ENCODE data around the gene FAM32A. TPM values are rescaled to one million over a fixed set of nuclear protein-coding genes. Genes with fewer than 3 reads are reported as not detected.

Gene FAM32A
- total RNA-seq, 1 donor from 2014 or later: 106 TPM

- Mint-ChIP-seq H3K36me3 (ENCODE audit: low read depth, unreplicated experiment) (peaks cover 27% of the 10 kb centered on the region), H3K4me1 (ENCODE audit: low read depth, unreplicated experiment) (no peaks in the 10 kb centered on the region), H3K9me3 (ENCODE audit: unreplicated experiment) (peaks cover 4% of the 10 kb centered on the region), H3K27ac (ENCODE audit: unreplicated experiment) (no peak overlapping the region), H3K27me3 (ENCODE audit: low read depth, unreplicated experiment) (no peaks in the 10 kb centered on the region), H3K4me3 (ENCODE audit: unreplicated experiment) (no peak overlapping the region)
- Histone ChIP-seq H4K20me1 (ENCODE audit: insufficient read depth, low read length) (peaks cover 41% of the 10 kb centered on the region), H3K4me1 (ENCODE audit: insufficient read depth, low read length) (no peaks in the 10 kb centered on the region), H3K36me3 (ENCODE audit: insufficient read depth, low read length) (peaks cover 27% of the 10 kb centered on the region), H3K79me2 (ENCODE audit: insufficient read depth, low read length) (peaks cover 17% of the 10 kb centered on the region), H3K9me3 (ENCODE audit: insufficient read depth, low read depth, low read length) (no peaks in the 10 kb centered on the region), H3K9ac (ENCODE audit: low read length) (no peak overlapping the region), H3K4me3 (ENCODE audit: insufficient read depth, low read depth, low read length) (no peak overlapping the region), H3K4me2 (ENCODE audit: low read length) (no peak overlapping the region), H3K27me3 (ENCODE audit: insufficient read depth, low read length) (no peaks in the 10 kb centered on the region), H2AFZ (ENCODE audit: low read depth, low read length) (no peak overlapping the region), H3K27ac (ENCODE audit: low read depth, low read length) (no peak overlapping the region)
- DNase-seq (ENCODE audit: low read depth): no peak
- FAIRE-seq: no peak
- no peak for TF ChIP-seq EZH2 (IDR thresholded peaks at IDR 0.05; ENCODE audit: insufficient read depth, low read length)
Observed at GRCh38 chr19:16226878-16227836, 41.9 kb downstream of the FAM32A start.

GRCh38 chr19:16227837-16228636, 42.8 kb downstream of the FAM32A start:
- H3K4me1 Mint-ChIP-seq (ENCODE audit: low read depth, unreplicated experiment): no peaks in the 10 kb centered on the region
- Histone ChIP-seq H4K20me1 (ENCODE audit: insufficient read depth, low read length) (peaks cover 48% of the 10 kb centered on the region), H3K4me1 (ENCODE audit: insufficient read depth, low read length) (no peaks in the 10 kb centered on the region), H3K79me2 (ENCODE audit: insufficient read depth, low read length) (peaks cover 14% of the 10 kb centered on the region), H3K4me3 (ENCODE audit: insufficient read depth, low read depth, low read length) (no peak overlapping the region), H3K9me3 (ENCODE audit: insufficient read depth, low read depth, low read length) (no peaks in the 10 kb centered on the region), H3K27me3 (ENCODE audit: insufficient read depth, low read length) (no peaks in the 10 kb centered on the region), H3K4me2 (ENCODE audit: low read length) (no peak overlapping the region), H3K9ac (ENCODE audit: low read length) (no peak overlapping the region), H3K27ac (ENCODE audit: low read depth, low read length) (no peak overlapping the region), H2AFZ (ENCODE audit: low read depth, low read length) (no peak overlapping the region), H3K36me3 (ENCODE audit: insufficient read depth, low read length) (peaks cover 18% of the 10 kb centered on the region)
- H3K4me3 Mint-ChIP-seq (ENCODE audit: unreplicated experiment): no peak overlapping the region
- no peak for TF ChIP-seq EZH2 (IDR thresholded peaks at IDR 0.05; ENCODE audit: insufficient read depth, low read length)
- TF ChIP-seq, protein P1, sequence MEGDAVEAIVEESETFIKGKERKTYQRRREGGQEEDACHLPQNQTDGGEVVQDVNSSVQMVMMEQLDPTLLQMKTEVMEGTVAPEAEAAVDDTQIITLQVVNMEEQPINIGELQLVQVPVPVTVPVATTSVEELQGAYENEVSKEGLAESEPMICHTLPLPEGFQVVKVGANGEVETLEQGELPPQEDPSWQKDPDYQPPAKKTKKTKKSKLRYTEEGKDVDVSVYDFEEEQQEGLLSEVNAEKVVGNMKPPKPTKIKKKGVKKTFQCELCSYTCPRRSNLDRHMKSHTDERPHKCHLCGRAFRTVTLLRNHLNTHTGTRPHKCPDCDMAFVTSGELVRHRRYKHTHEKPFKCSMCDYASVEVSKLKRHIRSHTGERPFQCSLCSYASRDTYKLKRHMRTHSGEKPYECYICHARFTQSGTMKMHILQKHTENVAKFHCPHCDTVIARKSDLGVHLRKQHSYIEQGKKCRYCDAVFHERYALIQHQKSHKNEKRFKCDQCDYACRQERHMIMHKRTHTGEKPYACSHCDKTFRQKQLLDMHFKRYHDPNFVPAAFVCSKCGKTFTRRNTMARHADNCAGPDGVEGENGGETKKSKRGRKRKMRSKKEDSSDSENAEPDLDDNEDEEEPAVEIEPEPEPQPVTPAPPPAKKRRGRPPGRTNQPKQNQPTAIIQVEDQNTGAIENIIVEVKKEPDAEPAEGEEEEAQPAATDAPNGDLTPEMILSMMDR (IDR thresholded peaks at IDR 0.05; ENCODE audit: insufficient read depth, low read depth, low read length): no peak
- H3K36me3 Mint-ChIP-seq (ENCODE audit: low read depth, unreplicated experiment): peaks cover 23% of the 10 kb centered on the region
- H3K9me3 Mint-ChIP-seq (ENCODE audit: unreplicated experiment): peaks cover 1% of the 10 kb centered on the region
- no peak overlapping the region for H3K27ac Mint-ChIP-seq (ENCODE audit: unreplicated experiment)
- FAIRE-seq (no peak), DNase-seq (ENCODE audit: low read depth) (no peak)
- H3K27me3 Mint-ChIP-seq (ENCODE audit: low read depth, unreplicated experiment): no peaks in the 10 kb centered on the region

- Mint-ChIP-seq H3K9me3 (ENCODE audit: unreplicated experiment) (no peaks in the 10 kb centered on the region), H3K27me3 (ENCODE audit: low read depth, unreplicated experiment) (no peaks in the 10 kb centered on the region), H3K27ac (ENCODE audit: unreplicated experiment) (no peak overlapping the region), H3K36me3 (ENCODE audit: low read depth, unreplicated experiment) (peaks cover 19% of the 10 kb centered on the region), H3K4me3 (ENCODE audit: unreplicated experiment) (no peak overlapping the region), H3K4me1 (ENCODE audit: low read depth, unreplicated experiment) (no peaks in the 10 kb centered on the region)
- DNase-seq (ENCODE audit: low read depth) (no peak), FAIRE-seq (no peak)
- no peak overlapping the region for H3K4me3 ChIP-seq (ENCODE audit: insufficient read depth, low read depth, low read length)
- no peak overlapping the region for H3K27ac ChIP-seq (ENCODE audit: low read depth, low read length)
- no peak overlapping the region for H3K4me2 ChIP-seq (ENCODE audit: low read length)
- H3K36me3 ChIP-seq (ENCODE audit: insufficient read depth, low read length): peaks cover 13% of the 10 kb centered on the region
- H4K20me1 ChIP-seq (ENCODE audit: insufficient read depth, low read length): peaks cover 42% of the 10 kb centered on the region
- H3K9ac ChIP-seq (ENCODE audit: low read length): no peak overlapping the region
- TF ChIP-seq, protein P1 (IDR thresholded peaks at IDR 0.05; ENCODE audit: insufficient read depth, low read depth, low read length): no peak
- no peak for TF ChIP-seq EZH2 (IDR thresholded peaks at IDR 0.05; ENCODE audit: insufficient read depth, low read length)
- no peaks in the 10 kb centered on the region for H3K4me1 ChIP-seq (ENCODE audit: insufficient read depth, low read length)
- no peaks in the 10 kb centered on the region for H3K9me3 ChIP-seq (ENCODE audit: insufficient read depth, low read depth, low read length)
- no peak overlapping the region for H2AFZ ChIP-seq (ENCODE audit: low read depth, low read length)
- H3K27me3 ChIP-seq (ENCODE audit: insufficient read depth, low read length): no peaks in the 10 kb centered on the region
- peaks cover 13% of the 10 kb centered on the region for H3K79me2 ChIP-seq (ENCODE audit: insufficient read depth, low read length)
Observed at GRCh38 chr19:16228637-16229321, 43.6 kb downstream of the FAM32A start.

Data from astrocyte (in vitro differentiated cells and primary cell).